Endodermal cell (in vitro differentiated cells): Measurements from ENCODE around the gene GINS1. TPM values are rescaled to one million over a fixed set of nuclear protein-coding genes. Genes with fewer than 3 reads are reported as not detected.

ENCODE experiments used
- DNase-seq: peaks from one replicate; pipeline ENCODE4 v3.0.0-alpha.2; 2017
- H3K27ac ChIP-seq: 2 replicates; pipeline ENCODE4 v1.5.1; 2013; ENCODE audit warnings: mild to moderate bottlenecking, low read depth, low read length, moderate library complexity
- H3K27me3 ChIP-seq: 2 replicates; pipeline ENCODE4 v1.6.1; 2013; ENCODE audit warnings: mild to moderate bottlenecking, low read length, moderate library complexity; ENCODE audit not compliant: insufficient read depth, control insufficient read depth, poor library complexity, severe bottlenecking
- H3K36me3 ChIP-seq: 2 replicates; pipeline ENCODE4 v1.7.0; 2013; ENCODE audit warnings: mild to moderate bottlenecking, low read length, moderate library complexity; ENCODE audit not compliant: control insufficient read depth, insufficient read depth
- H3K4me1 ChIP-seq: one replicate; pipeline ENCODE4 v1.7.0; 2013; ENCODE audit warnings: low read length; ENCODE audit not compliant: control insufficient read depth, insufficient read depth
- H3K4me3 ChIP-seq: 2 replicates; pipeline ENCODE4 v1.5.1; 2013; ENCODE audit warnings: mild to moderate bottlenecking, low read length, moderate library complexity
- H3K9ac ChIP-seq: 2 replicates; pipeline ENCODE4 v1.6.1; 2013; ENCODE audit warnings: mild to moderate bottlenecking, low read length, moderate library complexity; ENCODE audit not compliant: poor library complexity, severe bottlenecking; ENCODE audit errors: extremely low read depth
- H3K9me3 ChIP-seq: 2 replicates; pipeline ENCODE4 v1.6.1; 2013; ENCODE audit warnings: mild to moderate bottlenecking, low read length, moderate library complexity; ENCODE audit not compliant: control insufficient read depth
- H3K27ac Mint-ChIP-seq: 2 replicates; pipeline ENCODE4 v1.8.0; 2020; ENCODE audit warnings: mixed read lengths
- H3K27me3 Mint-ChIP-seq: 2 replicates; pipeline ENCODE4 v1.8.0; 2021; ENCODE audit warnings: mild to moderate bottlenecking, mixed read lengths; ENCODE audit not compliant: insufficient read depth
- H3K36me3 Mint-ChIP-seq: 2 replicates; pipeline ENCODE4 v1.8.0; 2020; ENCODE audit warnings: low read depth, mixed read lengths
- H3K4me1 Mint-ChIP-seq: 2 replicates; pipeline ENCODE4 v1.8.0; 2020; ENCODE audit warnings: mixed read lengths
- H3K4me3 Mint-ChIP-seq: 2 replicates; pipeline ENCODE4 v1.8.0; 2020; ENCODE audit warnings: mild to moderate bottlenecking, moderate library complexity, mixed read lengths
- H3K9me3 Mint-ChIP-seq: 2 replicates; pipeline ENCODE4 v1.8.0; 2020; ENCODE audit warnings: mild to moderate bottlenecking, mixed read lengths
- CTCF ChIP-seq: fragments of 200-600 bp; sonication (generic); conservative IDR thresholded peaks from 2 replicates; pipeline ENCODE4 v1.5.0; 2021; ENCODE audit warnings: antibody characterized with exemption, mild to moderate bottlenecking
- WGBS, 2 experiments: methylation state at CpG; one replicate each; pipeline versions ENCODE4 v1.1.5 to v1.1.7; 2013; ENCODE audit warnings: missing lambda C conversion rate in 2 of 2, mixed read lengths in 1 of 2; ENCODE audit not compliant: insufficient coverage in 1 of 2, insufficient read length in 1 of 2; 5-methylcytosine and 5-hydroxymethylcytosine counted together
- total RNA-seq, 2 donors: library from RNA; stranded (reverse); fragmentation: NEBNext Ultra II Directional in 1 of 2; extraction: Animal tissue kit (Norgen Biotek cat#: 25700) in 1 of 2; gene quantifications; 2 replicates in 1 of 2; 3 replicates in 1 of 2; pipeline ENCODE4 v1.2.1, GENCODE V29; 2021

The GINS1 gene
- total RNA-seq, 2 donors from 2014 or later = 40.2 to 48.6 TPM

GRCh38 chr20:25372584-25373336 lies 34.7 kb upstream of the GINS1 start:
- Mint-ChIP-seq H3K4me3 (no peak overlapping the region), H3K9me3 (peaks cover 9% of the 10 kb centered on the region), H3K27ac (no peak overlapping the region), H3K27me3 (no peaks in the 10 kb centered on the region), H3K4me1 (no peaks in the 10 kb centered on the region), H3K36me3 (peaks cover 34% of the 10 kb centered on the region)
- no peak for TF ChIP-seq CTCF
- Histone ChIP-seq H3K4me1 (no peaks in the 10 kb centered on the region), H3K9me3 (peaks cover 8% of the 10 kb centered on the region), H3K27me3 (no peaks in the 10 kb centered on the region), H3K9ac (no peak overlapping the region), H3K36me3 (peaks cover 17% of the 10 kb centered on the region), H3K27ac (no peak overlapping the region), H3K4me3 (no peak overlapping the region)
- 95 to 96% methylated on average over 9 to 10 of the region's 10 CpGs for WGBS, 2 experiments
- peak; percentile 10 for DNase-seq

- H3K27me3 ChIP-seq = no peaks in the 10 kb centered on the region
- H3K9ac ChIP-seq = no peak overlapping the region
- Mint-ChIP-seq H3K9me3 (peaks cover 9% of the 10 kb centered on the region), H3K4me3 (no peak overlapping the region), H3K4me1 (peaks cover 10% of the 10 kb centered on the region), H3K27ac (peak overlapping the region; percentile 69), H3K36me3 (peaks cover 27% of the 10 kb centered on the region), H3K27me3 (no peaks in the 10 kb centered on the region)
- peaks cover 22% of the 10 kb centered on the region for H3K36me3 ChIP-seq
- H3K4me3 ChIP-seq = no peak overlapping the region
- no peaks in the 10 kb centered on the region for H3K4me1 ChIP-seq
- WGBS, 2 experiments = 86 to 95% methylated on average over 2 of the region's 2 CpGs
- TF ChIP-seq CTCF = no peak
- no peak for DNase-seq
- H3K27ac ChIP-seq = no peak overlapping the region
- H3K9me3 ChIP-seq = peaks cover 12% of the 10 kb centered on the region
Measured at GRCh38 chr20:25374842-25375241, 32.6 kb upstream of the GINS1 start.

- peaks cover 12% of the 10 kb centered on the region for H3K9me3 ChIP-seq
- Mint-ChIP-seq H3K27ac (no peak overlapping the region), H3K4me1 (peaks cover 10% of the 10 kb centered on the region), H3K27me3 (no peaks in the 10 kb centered on the region), H3K36me3 (peaks cover 27% of the 10 kb centered on the region), H3K4me3 (no peak overlapping the region), H3K9me3 (peaks cover 9% of the 10 kb centered on the region)
- no peak overlapping the region for H3K9ac ChIP-seq
- TF ChIP-seq CTCF = no peak
- no peaks in the 10 kb centered on the region for H3K4me1 ChIP-seq
- no peak for DNase-seq
- H3K4me3 ChIP-seq = no peak overlapping the region
- H3K27ac ChIP-seq = no peak overlapping the region
- 94 to 97% methylated on average over 4 of the region's 4 CpGs for WGBS, 2 experiments
- H3K36me3 ChIP-seq = peaks cover 22% of the 10 kb centered on the region
- H3K27me3 ChIP-seq = no peaks in the 10 kb centered on the region
Measured at GRCh38 chr20:25376236-25376635, 31.2 kb upstream of the GINS1 start.
